DMS114 treated with DMSO at 0.1 percent for 48 hours (cell line): ENCODE results near the gene PPP4R2.
"Not testable (repeated sequence)": the region's sequence is repeated elsewhere in the genome, so short reads cannot be mapped to it uniquely, and the experiment has no call there.

Experiments
- DNase-seq: peaks from one replicate; lab custom pipeline; 2025; ENCODE audit not compliant: unreplicated experiment; lab: John Stamatoyannopoulos, UW

The PPP4R2 gene

GRCh38 chr3:72976281-72976741, 20.3 kb upstream of the PPP4R2 start:
- DNase-seq: no peak

- no peak for DNase-seq
These were observed 19.4 kb upstream of the PPP4R2 start for GRCh38 chr3:72977060-72977808.

DNA sequence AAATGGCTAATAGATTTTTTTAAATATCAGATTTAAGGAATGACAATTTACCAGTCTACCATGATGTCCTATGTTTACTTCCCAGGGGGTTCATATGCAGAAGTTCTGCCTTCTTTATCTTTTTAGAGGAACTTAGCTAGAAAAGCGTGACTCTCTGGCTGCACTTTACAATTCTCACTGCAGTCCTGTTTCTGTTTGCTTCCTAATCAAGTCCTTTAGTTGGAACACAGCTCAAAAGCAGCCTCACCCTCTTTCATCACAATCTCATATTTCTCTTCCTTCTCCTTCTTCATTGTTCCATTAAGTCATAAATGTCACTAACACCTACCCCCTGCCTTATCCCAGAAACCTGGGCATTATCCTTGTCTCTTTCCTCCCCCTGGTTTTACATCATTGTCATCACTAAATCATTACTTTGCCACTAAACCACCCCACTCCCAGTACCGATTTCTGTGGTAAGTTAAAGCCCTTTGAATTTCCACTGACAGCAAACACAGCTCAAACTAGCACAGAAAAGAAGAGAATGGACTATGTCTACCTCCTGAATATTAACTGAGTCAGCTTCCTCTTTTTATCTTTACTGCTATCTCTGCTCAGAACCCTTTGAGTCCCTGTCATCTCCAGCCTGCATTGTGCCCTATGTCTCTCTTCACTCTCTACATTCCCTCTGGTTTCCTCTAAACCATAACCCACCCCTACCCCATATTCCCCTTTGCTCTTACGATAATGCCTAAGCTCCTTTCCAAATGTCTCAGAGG, 13.8 kb upstream of the PPP4R2 start:
- no peak for DNase-seq

DNA sequence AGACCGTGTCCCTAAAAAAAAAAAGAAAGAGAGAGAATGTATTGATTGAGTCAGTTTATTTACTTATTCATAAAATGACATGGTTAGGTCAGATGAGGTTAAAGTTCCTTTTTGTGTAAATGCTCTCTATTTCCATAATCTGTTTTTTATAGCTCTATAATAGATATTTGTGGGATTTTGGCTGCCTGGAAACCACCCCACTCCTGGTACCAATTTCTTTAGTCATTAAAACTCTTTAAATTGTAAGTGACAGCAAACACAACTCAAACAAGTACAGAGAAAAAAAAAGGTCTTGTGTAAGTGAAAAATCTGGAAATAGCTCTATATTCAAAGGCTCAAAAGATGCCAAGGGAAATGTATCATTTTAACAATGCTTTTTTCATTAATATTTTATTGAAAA, 11.0 kb upstream of the PPP4R2 start:
- no peak for DNase-seq

- no peak for DNase-seq
These were observed 5.8 kb upstream of the PPP4R2 start for GRCh38 chr3:72990701-72991395.

DNA sequence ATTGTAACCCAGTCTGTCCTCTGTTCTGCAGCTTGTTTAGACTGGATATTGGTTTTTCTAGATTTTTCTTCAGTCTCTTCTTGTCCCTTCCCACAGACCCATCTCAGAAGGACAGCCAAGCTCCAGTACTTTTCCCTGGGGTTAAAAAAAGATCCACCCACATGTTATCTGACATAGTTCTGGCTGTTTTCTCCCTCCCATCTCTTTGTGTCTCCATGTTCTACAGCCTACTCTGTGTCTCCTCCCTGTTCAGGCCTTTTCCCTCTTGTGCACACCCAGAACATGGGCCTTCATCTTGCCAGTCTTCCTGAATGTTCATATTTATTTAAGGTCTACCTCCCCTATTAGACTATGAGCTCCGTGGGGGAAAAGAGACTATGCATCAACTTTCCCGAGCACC, 5.1 kb upstream of the PPP4R2 start:
- DNase-seq: no peak

DNA sequence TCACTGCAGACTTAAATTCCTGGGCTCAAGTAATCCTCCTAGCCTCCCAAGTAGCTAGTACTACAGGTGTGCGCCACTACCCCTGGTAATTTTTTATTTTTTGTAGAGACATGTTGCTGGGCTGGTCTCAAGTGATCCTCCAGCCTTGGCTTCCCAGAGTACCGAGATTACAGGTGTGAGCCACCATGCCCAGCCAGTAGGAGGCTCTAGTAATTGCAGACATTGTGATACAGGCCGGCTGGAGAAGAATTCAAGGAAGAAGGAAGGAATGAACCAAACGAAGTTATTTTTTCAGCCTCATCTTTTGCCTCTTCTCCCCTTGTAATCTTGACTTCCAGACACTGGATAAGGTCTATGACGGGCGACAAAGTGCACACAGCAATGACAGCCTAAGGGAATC, 3.2 kb upstream of the PPP4R2 start:
- DNase-seq: no peak

- no peak for DNase-seq
These were observed 1.3 kb upstream of the PPP4R2 start for GRCh38 chr3:72995337-72995736.

DNA sequence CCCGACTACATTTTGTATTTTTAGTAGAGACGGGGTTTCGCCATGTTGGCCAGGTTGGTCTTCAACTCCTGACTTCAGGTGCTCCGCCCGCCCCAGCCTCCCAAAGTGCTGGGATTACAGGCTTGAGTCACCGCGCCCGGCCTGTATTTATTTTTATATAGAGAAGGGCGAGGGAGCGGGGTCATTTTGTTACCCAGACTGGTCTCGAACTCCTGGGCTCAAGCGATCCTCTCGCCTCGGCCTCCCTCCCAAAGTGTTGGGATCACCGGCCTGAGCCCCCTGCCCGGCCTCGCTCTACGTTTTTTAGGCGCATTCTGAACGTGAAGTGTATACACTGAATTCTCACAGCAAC, 514 bp upstream of the PPP4R2 start:
- no peak for DNase-seq

DNA sequence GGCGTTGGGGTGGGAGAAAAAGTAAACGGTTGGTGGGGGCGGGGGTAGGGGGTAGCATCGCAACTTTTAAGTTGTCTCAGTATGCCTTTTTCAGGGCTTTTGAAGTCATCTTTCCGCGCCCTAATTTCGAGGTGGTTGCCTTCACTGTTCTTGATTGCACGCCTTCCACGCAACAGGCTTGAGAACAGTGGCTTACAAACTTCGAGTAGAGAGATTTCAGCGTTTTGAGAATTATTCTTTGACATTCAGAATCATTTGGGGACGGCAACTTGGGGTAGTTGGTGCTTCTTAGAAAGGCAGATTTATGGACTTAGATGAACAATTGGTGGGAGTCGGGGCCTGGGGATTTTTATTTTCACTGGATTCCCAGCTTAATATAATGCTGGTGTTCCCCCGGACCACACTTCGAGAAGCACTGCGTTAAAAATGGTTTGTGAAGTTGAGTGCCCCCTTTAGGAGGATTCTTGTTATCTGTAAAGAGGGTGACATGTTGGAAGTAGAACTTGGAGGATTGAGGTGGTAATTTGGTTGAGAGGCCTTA, 880 bp downstream of the PPP4R2 start:
- peak; percentile 27 for DNase-seq

- DNase-seq: no peak
These were observed 1.9 kb downstream of the PPP4R2 start for GRCh38 chr3:72998466-72998865.

DNA sequence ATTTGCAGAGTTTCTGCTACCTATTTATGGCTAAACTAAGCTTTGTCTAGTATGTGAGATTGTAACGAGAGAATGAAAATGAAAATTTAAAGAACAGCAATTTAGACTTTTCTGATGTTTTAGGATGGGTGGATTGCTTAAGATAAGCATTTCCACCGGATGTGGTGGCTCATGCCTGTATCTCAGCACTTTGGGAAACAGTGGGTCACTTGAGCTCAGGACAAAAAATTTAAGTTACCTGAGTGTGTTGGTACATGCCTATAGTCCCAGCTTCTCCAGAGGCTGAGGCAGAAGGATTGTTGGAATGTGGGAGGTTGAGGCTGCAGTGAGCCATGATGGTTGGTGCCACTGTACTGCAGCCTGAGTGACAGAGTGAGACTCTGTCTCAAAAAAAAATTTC, 3.3 kb downstream of the PPP4R2 start:
- DNase-seq: no peak

DNA sequence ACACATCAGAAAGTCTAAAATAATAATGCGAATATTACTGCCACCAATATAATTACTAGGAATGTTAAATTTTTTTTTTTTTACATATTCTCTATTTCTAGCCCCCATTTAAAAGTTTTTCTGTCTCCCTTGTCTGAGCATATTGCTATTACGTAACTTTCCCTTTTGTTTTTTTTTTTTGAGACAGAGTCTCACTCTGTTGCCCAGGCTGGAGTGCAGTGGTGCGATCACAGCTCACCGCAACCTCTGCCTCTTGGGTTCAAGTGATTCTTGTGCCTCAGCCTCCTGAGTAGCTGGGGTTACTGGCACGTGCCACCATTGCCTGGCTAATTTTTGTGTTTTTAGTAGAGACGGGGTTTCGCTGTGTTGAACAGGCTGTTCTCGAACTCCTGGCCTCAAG, 6.4 kb downstream of the PPP4R2 start:
- DNase-seq: not testable (repeated sequence)

- DNase-seq: no peak
These were observed 7.7 kb downstream of the PPP4R2 start for GRCh38 chr3:73004316-73004715.

DNA sequence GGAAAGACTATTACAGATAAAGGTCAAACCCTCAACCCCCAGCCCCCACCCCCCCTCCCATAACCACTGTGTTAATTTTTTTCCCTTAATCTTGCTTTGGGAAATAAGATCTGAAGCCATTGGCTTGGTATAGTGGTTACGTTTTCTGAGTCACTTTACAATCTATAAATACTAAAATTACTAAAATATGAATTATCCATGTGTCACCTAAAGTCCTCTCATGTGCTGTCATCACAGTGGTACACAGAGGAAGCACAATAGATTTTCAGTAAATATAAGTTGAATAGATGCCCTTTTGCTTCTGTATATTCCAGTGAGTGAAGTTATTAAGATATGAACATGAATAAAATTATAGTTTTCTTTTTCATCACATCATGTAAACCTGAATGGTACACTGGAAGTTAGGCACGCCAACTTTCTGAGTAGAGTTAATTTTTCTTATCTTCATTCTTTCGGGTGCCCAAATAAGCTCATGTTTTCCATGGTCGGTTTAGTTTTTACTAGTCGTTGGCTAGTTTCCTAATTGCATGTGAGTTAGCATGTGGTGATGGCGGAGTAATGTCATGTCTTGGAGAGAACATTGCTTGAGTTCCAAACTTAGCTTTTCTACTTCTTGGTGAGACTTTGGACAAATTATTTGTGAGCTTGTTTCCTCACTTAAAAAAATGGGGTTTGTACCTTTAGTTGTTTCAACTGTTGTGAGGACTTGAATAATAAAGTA, 11.5 kb downstream of the PPP4R2 start:
- DNase-seq: no peak

GRCh38 chr3:73009008-73009407, 12.4 kb downstream of the PPP4R2 start:
- no peak for DNase-seq

DNA sequence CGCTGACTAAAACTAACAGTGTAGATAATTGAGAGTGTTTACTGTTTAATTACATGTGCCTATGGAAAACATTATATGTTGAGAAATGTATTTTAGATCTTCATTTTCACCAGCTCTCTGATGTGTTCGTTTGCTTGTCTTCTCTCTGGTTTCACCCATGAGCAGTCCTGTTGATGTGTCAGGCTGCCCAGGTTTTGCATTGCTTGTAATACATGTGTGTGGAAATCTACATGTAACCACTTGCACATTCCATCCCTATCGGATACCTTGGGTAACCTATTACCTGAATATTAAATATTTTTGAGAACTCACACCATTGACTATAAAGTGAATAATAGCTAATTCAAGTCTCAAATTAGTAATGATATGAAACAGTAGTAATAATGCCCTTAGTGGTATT, 13.1 kb downstream of the PPP4R2 start:
- DNase-seq: no peak

GRCh38 chr3:73010158-73010557, 13.5 kb downstream of the PPP4R2 start:
- DNase-seq: no peak

DNA sequence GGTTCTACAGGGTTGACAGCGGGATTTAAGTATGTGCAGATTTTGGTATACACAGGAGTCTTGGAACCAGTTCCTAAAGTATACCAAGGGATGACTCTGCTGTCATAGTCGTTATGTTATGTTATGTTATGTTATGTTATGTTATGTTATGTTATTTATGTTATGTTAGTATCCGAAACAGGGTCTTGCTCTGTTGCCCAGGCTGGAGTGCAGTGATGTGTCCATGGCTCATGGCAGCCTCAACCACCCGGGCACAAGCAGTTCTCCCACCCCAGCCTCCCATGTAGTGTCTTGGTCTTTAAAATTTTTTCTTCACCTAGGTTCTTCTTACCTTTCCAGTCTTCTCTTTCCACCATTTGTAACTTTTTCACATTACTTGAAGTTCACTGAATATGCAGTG, 21.7 kb downstream of the PPP4R2 start:
- no peak for DNase-seq

DNA sequence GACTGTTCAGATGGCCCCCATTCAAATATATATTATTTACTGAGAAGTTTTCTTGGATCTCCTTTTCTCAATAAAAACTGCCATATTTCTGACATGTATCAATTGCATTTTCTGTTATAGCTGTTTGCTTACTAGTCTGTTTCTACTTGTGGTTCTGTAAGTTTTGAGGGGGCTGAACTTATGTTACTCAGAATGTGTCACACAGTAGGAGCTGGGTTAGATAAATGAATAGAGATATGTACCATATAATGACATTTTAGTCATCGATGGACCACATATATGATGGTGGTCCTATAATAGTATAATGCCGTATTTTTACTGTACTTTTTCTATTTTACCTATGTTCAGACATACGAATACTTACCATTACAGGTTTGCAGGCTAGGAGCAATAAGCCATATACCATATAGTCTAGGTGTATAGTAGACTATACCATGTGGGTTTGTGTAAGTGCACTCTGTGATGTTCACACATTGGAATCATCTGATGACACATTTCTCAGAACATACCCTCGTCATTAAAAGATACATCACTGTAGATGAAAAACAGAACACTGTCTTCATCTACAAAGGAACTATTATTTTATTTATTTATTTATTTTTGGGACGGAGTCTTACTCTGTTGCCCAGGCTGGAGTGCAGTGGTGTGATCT, 22.3 kb downstream of the PPP4R2 start:
- DNase-seq: no peak
